ENCODE data around the gene SAAL1. TPM values are rescaled to one million over a fixed set of nuclear protein-coding genes. Genes with fewer than 3 reads are reported as not detected.

SAAL1 gene
- total RNA-seq, 1 donor from 2014 or later: 9.3 TPM

- intact Hi-C loops (cut with DNase I): no loop called here
- DNase-seq (ENCODE audit: low spot score): no peak
These were observed 14.2 kb downstream of the SAAL1 start for GRCh38 chr11:18091731-18092130.

GRCh38 chr11:18088966-18089365 lies 16.9 kb downstream of the SAAL1 start:
- intact Hi-C loops (cut with DNase I): no loop called here
- DNase-seq (ENCODE audit: low spot score): no peak

- DNase-seq (ENCODE audit: low spot score): no peak
- intact Hi-C loops (cut with DNase I): no loop called here
These were observed 17.5 kb downstream of the SAAL1 start for GRCh38 chr11:18088366-18088765.

GRCh38 chr11:18081551-18081950 lies 24.3 kb downstream of the SAAL1 start:
- intact Hi-C loops (cut with DNase I): no loop called here
- DNase-seq (ENCODE audit: low spot score): no peak

- no peak for DNase-seq (ENCODE audit: low spot score)
- intact Hi-C loops (cut with DNase I): no loop called here
These were observed 25.4 kb downstream of the SAAL1 start for GRCh38 chr11:18080451-18080850.

- intact Hi-C loops (cut with DNase I): no loop called here
These were observed 27.0 kb downstream of the SAAL1 start for GRCh38 chr11:18078909-18079308.

GRCh38 chr11:18075444-18075843 lies 30.4 kb downstream of the SAAL1 start:
- intact Hi-C loops (cut with DNase I): no loop called here
- DNase-seq (ENCODE audit: low spot score): no peak

More at GRCh38 chr11:18078909-18079308, 27.0 kb downstream of the SAAL1 start:
- DNase-seq (ENCODE audit: low spot score): no peak

- no peak for DNase-seq (ENCODE audit: low spot score)
- intact Hi-C loops (cut with DNase I): no loop called here
These were observed 34.7 kb downstream of the SAAL1 start for GRCh38 chr11:18071098-18071705.

GRCh38 chr11:18067372-18067771 lies 38.5 kb downstream of the SAAL1 start:
- intact Hi-C loops (cut with DNase I): no loop called here
- no peak for DNase-seq (ENCODE audit: low spot score)

GRCh38 chr11:18066626-18067025 lies 39.3 kb downstream of the SAAL1 start:
- intact Hi-C loops (cut with DNase I): no loop called here
- no peak for DNase-seq (ENCODE audit: low spot score)

- no peak for DNase-seq (ENCODE audit: low spot score)
- intact Hi-C loops (cut with DNase I): no loop called here
These were observed 40.3 kb downstream of the SAAL1 start for GRCh38 chr11:18065572-18065971.

GRCh38 chr11:18064450-18065054 lies 41.3 kb downstream of the SAAL1 start:
- intact Hi-C loops (cut with DNase I): no loop called here
- no peak for DNase-seq (ENCODE audit: low spot score)

- no peak for DNase-seq (ENCODE audit: low spot score)
- intact Hi-C loops (cut with DNase I): no loop called here
These were observed 41.9 kb downstream of the SAAL1 start for GRCh38 chr11:18063862-18064434.

- intact Hi-C loops (cut with DNase I): no loop called here
- no peak for DNase-seq (ENCODE audit: low spot score)
These were observed 42.8 kb downstream of the SAAL1 start for GRCh38 chr11:18063125-18063524.

GRCh38 chr11:18061351-18061750 lies 44.5 kb downstream of the SAAL1 start:
- intact Hi-C loops (cut with DNase I): no loop called here
- no peak for DNase-seq (ENCODE audit: low spot score)

GRCh38 chr11:18056561-18057181 lies 49.2 kb downstream of the SAAL1 start:
- DNase-seq (ENCODE audit: low spot score): no peak
- intact Hi-C loops (cut with DNase I): no loop called here

GRCh38 chr11:18054511-18055103 lies 51.3 kb downstream of the SAAL1 start:
- intact Hi-C loops (cut with DNase I): no loop called here
- no peak for DNase-seq (ENCODE audit: low spot score)

GRCh38 chr11:18050848-18051247 lies 55.0 kb downstream of the SAAL1 start:
- DNase-seq (ENCODE audit: low spot score): no peak
- intact Hi-C loops (cut with DNase I): no loop called here

- no peak for DNase-seq (ENCODE audit: low spot score)
- intact Hi-C loops (cut with DNase I): no loop called here
These were observed 59.6 kb downstream of the SAAL1 start, which contains the start of gene TPH1 for GRCh38 chr11:18046116-18046777. Gene TPH1 (minus strand): TSS chr11:18046269. CDS start chr11:18040762, 5,507 bp downstream.

- intact Hi-C loops (cut with DNase I): no loop called here
- no peak for DNase-seq (ENCODE audit: low spot score)
These were observed 69.4 kb downstream of the SAAL1 start for GRCh38 chr11:18036456-18036855.
